Naive thymus-derived CD8-positive, alpha-beta T cell (primary cell): ENCODE measurements around the gene INTS1. TPM values are rescaled to one million over a fixed set of nuclear protein-coding genes. Genes with fewer than 3 reads are reported as not detected.

ENCODE experiments used
- ATAC-seq, 2 donors: fragments of 150-1000 bp; cut with Tn5 transposase in 1 of 2; sonication (Bioruptor Pico), chemical (Tn5 transposase) in 1 of 2; 1 replicate in 1 of 2; 2 replicates in 1 of 2; pipeline ENCODE4 v1.10.0; 2021; ENCODE audit warnings: mild to moderate bottlenecking in 2 of 2, moderate library complexity in 2 of 2
- POLR2A ChIA-PET: fragments of 350-600 bp; sonication (Branson Sonifier 250); formaldehyde crosslinking; loops from one replicate; lab custom pipeline; 2021; ENCODE audit warnings: antibody characterized with exemption; lab: Charles Lee
- DNase-seq, 10 donors: peaks; one replicate each; pipeline versions ENCODE4 v3.0.0 to v3.0.0-alpha.2; 2020 to 2022
- H3K27ac Mint-ChIP-seq, 10 donors: one replicate each; pipeline ENCODE4 v1.8.0; 2020 to 2022; ENCODE audit warnings: mild to moderate bottlenecking in 10 of 10, mixed read lengths in 10 of 10, moderate library complexity in 4 of 10, inconsistent platforms in 1 of 10
- H3K27me3 Mint-ChIP-seq, 5 donors: one replicate each; pipeline ENCODE4 v1.8.0; 2021 to 2022; ENCODE audit warnings: mixed read lengths in 5 of 5
- H3K36me3 Mint-ChIP-seq, 3 donors: one replicate each; pipeline ENCODE4 v1.8.0; 2020 to 2022; ENCODE audit warnings: mixed read lengths in 3 of 3, mild to moderate bottlenecking in 2 of 3, inconsistent platforms in 1 of 3
- H3K4me1 Mint-ChIP-seq, 4 donors: one replicate each; pipeline ENCODE4 v1.8.0; 2021 to 2022; ENCODE audit warnings: mixed read lengths in 4 of 4
- H3K4me3 Mint-ChIP-seq, 10 donors: one replicate each; pipeline ENCODE4 v1.8.0; 2020 to 2022; ENCODE audit warnings: mild to moderate bottlenecking in 10 of 10, mixed read lengths in 10 of 10, moderate library complexity in 6 of 10, inconsistent platforms in 1 of 10
- H3K9me3 Mint-ChIP-seq, 9 donors: one replicate each; pipeline ENCODE4 v1.8.0; 2020 to 2022; ENCODE audit warnings: mixed read lengths in 9 of 9, mild to moderate bottlenecking in 3 of 9, inconsistent platforms in 1 of 9, moderate library complexity in 1 of 9
- polyA plus RNA-seq, 3 donors: library from polyadenylated mRNA; unstranded; fragments of 300-500 nt; fragmentation: Illumina TruSeq; gene quantifications; one replicate each; pipeline ENCODE4 v1.2.3, GENCODE V29; 2021
- total RNA-seq, 8 experiments: library from RNA in 2 of 8; stranded (reverse) in 2 of 8; gene quantifications; one replicate each; pipeline ENCODE4 v1.2.3 and lab custom pipeline; 2021 to 2026

INTS1 gene
- total and polyA plus RNA-seq, 5 experiments from 2014 or later, result 9.1 to 136 (median 24.6) TPM

- ATAC-seq (no peak), DNase-seq (no peak)
- peaks cover 0 to 14% (median 0%) of the 10 kb centered on the region in 3 donors for H3K36me3 Mint-ChIP-seq
- H3K27ac Mint-ChIP-seq, result no peak overlapping the region
- H3K4me1 Mint-ChIP-seq, result peaks cover 2 to 8% (median 5%) of the 10 kb centered on the region in 4 donors
- no peaks in the 10 kb centered on the region for H3K27me3 Mint-ChIP-seq
- H3K9me3 Mint-ChIP-seq, result no peaks in the 10 kb centered on the region
- H3K4me3 Mint-ChIP-seq, result no peak overlapping the region
- POLR2A ChIA-PET, result no interaction called here
Observed at GRCh38 chr7:1546274-1546908, 42.2 kb upstream of the INTS1 start.

DNA sequence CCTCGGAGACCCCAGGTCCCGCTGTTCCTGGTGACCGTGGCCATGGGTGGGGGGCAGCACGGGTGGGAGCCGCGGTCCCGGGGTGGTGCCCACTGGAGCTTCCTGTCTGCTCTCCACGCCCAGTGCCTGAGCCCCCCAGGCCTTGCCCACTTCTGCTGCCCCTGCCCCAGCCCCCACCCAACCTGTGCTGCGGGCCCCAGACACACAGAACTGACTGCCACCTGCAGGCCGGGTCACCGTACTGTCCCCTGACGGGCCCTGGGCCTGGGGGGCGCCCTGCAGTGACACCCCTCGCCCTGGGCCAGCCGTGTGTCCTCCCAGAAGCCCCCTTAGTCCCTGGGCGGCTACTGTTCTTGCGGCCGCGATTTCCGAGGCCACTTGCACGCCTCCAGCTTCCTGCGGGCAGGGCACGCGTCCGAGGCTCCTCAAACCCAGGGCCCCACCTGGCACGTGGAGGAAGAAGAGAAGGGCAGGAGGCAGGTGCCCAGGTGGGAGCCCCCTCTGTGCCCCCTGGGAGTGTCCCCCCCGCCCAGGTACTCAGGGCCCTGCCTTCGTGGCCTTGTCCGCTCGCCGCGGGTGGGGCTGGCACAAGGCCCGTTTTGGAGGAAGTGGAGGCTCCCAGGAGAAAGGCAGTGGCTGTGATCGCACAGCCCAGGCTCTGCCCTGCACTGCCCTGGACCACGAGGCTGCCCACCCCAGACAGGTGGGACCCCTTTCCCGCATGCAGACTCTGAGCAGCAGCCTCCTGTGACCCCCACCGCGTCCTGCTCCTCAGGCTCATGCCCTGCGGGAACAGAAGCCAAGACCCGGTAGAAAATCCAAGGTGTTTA, 41.4 kb upstream of the INTS1 start:
- H3K27me3 Mint-ChIP-seq, result no peaks in the 10 kb centered on the region
- peak overlapping the region in 2 of 10 donors; percentile 60 to 69 for H3K27ac Mint-ChIP-seq
- no peaks in the 10 kb centered on the region for H3K9me3 Mint-ChIP-seq
- DNase-seq (no peak), ATAC-seq (peak in 1 of 2 donors; percentile 14)
- H3K4me1 Mint-ChIP-seq, result peaks cover 2 to 8% (median 5%) of the 10 kb centered on the region in 4 donors
- peaks cover 0 to 21% (median 0%) of the 10 kb centered on the region in 3 donors for H3K36me3 Mint-ChIP-seq
- POLR2A ChIA-PET, result no interaction called here
- no peak overlapping the region for H3K4me3 Mint-ChIP-seq

DNA sequence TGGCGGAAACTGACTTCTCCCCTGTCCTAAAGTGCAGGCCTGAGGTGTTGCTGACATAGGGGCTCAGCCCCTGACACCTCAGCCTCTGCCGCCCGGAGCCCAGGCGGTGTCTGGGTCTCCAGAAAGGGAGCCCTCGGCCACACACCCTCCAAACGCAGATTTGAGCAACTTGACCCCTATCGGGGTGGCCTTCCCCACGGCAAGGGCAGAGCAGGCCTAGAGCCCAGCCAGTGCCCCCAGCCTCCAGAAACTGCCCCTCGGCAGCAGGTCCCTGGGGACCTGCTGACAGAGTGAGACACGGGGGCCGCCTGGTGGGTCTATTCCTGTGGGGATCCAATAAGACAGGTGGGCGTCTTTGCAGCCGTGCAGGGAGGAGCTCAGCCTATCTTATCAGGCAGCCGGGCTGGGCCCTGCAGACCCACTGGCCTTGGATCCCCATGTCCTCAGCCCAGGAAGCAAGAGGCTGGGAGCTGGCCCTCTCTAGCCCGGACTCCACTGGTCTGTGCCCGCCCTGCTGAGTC, 40.8 kb upstream of the INTS1 start:
- Mint-ChIP-seq H3K27ac (peak overlapping the region in 1 of 10 donors; percentile 6), H3K4me3 (no peak overlapping the region), H3K9me3 (no peaks in the 10 kb centered on the region), H3K4me1 (peaks cover 3 to 8% (median 6%) of the 10 kb centered on the region in 4 donors), H3K36me3 (peaks cover 0 to 23% (median 0%) of the 10 kb centered on the region in 3 donors), H3K27me3 (no peaks in the 10 kb centered on the region)
- DNase-seq (no peak), ATAC-seq (peak in 1 of 2 donors; percentile 4)
- POLR2A ChIA-PET, result no interaction called here

- Mint-ChIP-seq H3K27ac (peak overlapping the region in 2 of 10 donors; percentile 6 to 29), H3K27me3 (no peaks in the 10 kb centered on the region), H3K4me1 (peaks cover 3 to 8% (median 6%) of the 10 kb centered on the region in 4 donors), H3K36me3 (peaks cover 0 to 29% (median 0%) of the 10 kb centered on the region in 3 donors), H3K9me3 (no peaks in the 10 kb centered on the region), H3K4me3 (no peak overlapping the region)
- POLR2A ChIA-PET, result interaction anchor here (1.8 to 1.9 kb wide), 2 partner anchors 9 to 12 kb away, joined by 4 to 6 read pairs; no protein-coding TSS in a partner anchor
- no peak for DNase-seq
- ATAC-seq, result peak in 1 of 2 donors; percentile 5
Observed at GRCh38 chr7:1544178-1544895, 40.1 kb upstream of the INTS1 start.

DNA sequence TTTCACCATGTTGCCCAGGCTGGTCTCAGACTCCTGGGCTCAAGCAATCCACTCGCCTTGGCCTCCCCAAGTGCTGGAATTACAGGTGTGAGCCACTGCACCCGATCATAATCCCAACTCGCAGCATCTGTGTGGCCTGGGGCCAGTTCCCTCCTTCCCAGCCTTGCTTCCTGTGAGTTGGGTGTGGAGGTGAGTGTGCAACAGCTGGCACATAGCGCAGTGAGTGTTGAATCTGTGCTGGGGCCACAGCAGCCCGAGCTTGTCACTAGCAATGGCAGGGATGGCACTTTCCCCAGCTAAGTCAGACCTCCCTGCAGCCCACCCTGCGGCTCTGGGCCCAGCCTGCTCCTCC, 39.6 kb upstream of the INTS1 start:
- no peaks in the 10 kb centered on the region for H3K9me3 Mint-ChIP-seq
- H3K36me3 Mint-ChIP-seq, result peaks cover 0 to 32% (median 0%) of the 10 kb centered on the region in 3 donors
- ATAC-seq, result no peak
- H3K4me3 Mint-ChIP-seq, result no peak overlapping the region
- DNase-seq, result no peak
- POLR2A ChIA-PET, result interaction anchor here (1.8 to 1.9 kb wide), 2 partner anchors 9 to 11 kb away, joined by 4 to 6 read pairs; no protein-coding TSS in a partner anchor
- no peaks in the 10 kb centered on the region for H3K27me3 Mint-ChIP-seq
- peaks cover 3 to 8% (median 4%) of the 10 kb centered on the region in 4 donors for H3K4me1 Mint-ChIP-seq
- peak overlapping the region in 1 of 10 donors; percentile 74 for H3K27ac Mint-ChIP-seq

DNA sequence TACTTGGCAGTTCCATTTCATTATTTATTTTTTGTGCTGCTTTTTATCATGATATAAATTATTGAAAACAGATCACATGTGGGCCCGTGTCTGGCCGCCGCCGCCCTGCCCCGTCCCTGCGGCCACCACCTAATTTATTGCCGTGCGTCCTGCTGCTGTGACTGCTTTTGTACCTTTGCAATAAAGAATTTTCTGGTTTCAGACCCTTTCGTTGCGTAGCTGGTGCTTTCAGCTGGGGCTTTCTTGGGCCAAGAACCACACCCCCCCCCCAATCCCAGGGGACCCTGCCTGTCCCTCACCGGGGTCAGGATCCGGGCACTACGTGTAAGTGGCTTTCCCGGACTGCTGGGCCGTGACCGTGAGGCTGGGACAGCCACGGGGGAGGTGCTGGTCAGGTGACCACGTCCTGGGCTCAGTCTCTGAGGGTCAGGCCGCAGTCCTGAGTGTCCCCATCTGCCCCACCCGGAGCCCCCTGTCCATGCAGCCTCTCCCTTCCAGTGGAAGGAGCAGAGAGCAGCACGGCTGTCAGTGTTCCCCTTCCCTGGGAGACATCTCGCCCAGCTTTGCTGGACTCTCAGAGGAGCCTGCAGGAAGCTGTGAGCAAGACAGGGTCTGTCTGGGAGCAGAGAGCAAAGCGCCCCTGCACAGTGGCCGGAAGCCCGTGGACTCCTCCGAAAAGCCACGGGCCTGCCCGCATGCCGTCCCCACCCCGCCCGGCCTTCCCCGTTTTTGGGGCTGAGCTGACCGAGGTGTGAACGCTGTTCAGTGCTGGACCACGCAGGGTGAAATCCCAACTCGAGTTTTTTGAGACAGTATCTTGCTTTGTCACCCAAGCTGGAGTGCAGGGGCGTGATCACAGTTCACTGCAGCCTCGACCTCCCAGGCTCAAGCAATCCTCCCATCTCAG, 38.9 kb upstream of the INTS1 start:
- DNase-seq (no peak), ATAC-seq (no peak)
- Mint-ChIP-seq H3K27ac (no peak overlapping the region), H3K36me3 (peaks cover 0 to 32% (median 0%) of the 10 kb centered on the region in 3 donors), H3K4me1 (peaks cover 0 to 1% (median under 1%) of the 10 kb centered on the region in 4 donors), H3K4me3 (no peak overlapping the region), H3K27me3 (no peaks in the 10 kb centered on the region), H3K9me3 (no peaks in the 10 kb centered on the region)
- POLR2A ChIA-PET, result interaction anchor here (1.8 to 1.9 kb wide), 2 partner anchors 8 to 11 kb away, joined by 4 to 6 read pairs; no protein-coding TSS in a partner anchor

DNA sequence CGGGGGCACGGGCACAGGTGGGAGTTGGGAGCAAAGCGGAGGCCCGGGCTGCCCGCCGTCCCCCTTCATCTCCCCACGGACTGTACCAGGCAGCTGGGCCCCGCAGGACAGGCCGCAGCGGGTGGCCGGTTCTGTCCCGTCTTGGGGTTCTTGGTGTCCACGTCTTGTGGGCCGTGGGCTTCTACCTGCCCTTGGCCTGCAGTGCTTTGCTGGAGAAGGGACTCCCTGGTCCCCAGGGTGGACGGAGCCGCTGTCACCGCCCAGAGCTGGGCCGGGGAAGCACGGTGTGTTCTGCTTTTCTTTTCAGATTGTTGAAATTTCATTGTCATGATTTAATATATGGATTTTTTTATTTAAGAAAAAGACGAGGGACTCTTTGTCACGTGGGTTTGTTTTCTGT, 38.1 kb upstream of the INTS1 start:
- peaks cover 0 to 2% (median 2%) of the 10 kb centered on the region in 4 donors for H3K4me1 Mint-ChIP-seq
- no peaks in the 10 kb centered on the region for H3K27me3 Mint-ChIP-seq
- no peak for ATAC-seq
- H3K27ac Mint-ChIP-seq, result peak overlapping the region in 1 of 10 donors; percentile 43
- peaks cover 0 to 34% (median 0%) of the 10 kb centered on the region in 3 donors for H3K36me3 Mint-ChIP-seq
- DNase-seq, result no peak
- H3K9me3 Mint-ChIP-seq, result no peaks in the 10 kb centered on the region
- POLR2A ChIA-PET, result interaction anchor here (1.3 kb wide), 1 partner anchor 9 kb away, joined by 7 read pairs; no protein-coding TSS in a partner anchor
- no peak overlapping the region for H3K4me3 Mint-ChIP-seq

GRCh38 chr7:1541431-1542162, 37.4 kb upstream of the INTS1 start:
- no peak for ATAC-seq
- peaks cover 0 to 34% (median 0%) of the 10 kb centered on the region in 3 donors for H3K36me3 Mint-ChIP-seq
- POLR2A ChIA-PET, result interaction anchor here (1.3 kb wide), 1 partner anchor 8 kb away, joined by 7 read pairs; no protein-coding TSS in a partner anchor
- no peak for DNase-seq
- H3K9me3 Mint-ChIP-seq, result no peaks in the 10 kb centered on the region
- no peaks in the 10 kb centered on the region for H3K27me3 Mint-ChIP-seq
- H3K4me1 Mint-ChIP-seq, result peaks cover 0 to 4% (median 2%) of the 10 kb centered on the region in 4 donors
- H3K27ac Mint-ChIP-seq, result peak overlapping the region in 2 of 10 donors; percentile 43 to 75
- peak overlapping the region in 1 of 10 donors; percentile 60 for H3K4me3 Mint-ChIP-seq

DNA sequence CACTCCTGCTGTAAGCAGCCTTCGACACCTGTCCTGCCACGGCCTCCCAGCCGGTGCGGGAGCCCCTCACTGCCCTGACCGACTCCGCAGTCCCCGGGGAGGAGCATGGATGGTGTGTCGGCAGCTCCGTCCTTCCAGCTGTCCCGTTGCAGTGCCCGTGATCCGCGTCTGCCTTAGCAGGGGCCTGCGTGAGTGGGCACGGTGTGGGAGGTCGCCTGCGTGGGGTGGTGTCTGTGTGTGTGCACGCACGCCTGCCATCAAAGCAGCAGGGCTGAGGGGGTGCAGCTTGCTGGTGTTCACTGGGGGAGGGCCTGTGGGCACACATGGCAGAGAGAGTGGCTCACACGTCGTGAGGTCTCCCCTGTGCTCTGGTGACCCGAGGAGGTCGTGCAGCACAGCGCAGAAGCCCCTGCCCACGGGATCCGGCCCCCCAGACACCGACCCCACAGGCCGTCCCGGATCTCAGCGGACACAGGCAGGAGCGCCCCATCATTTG, 36.6 kb upstream of the INTS1 start:
- Mint-ChIP-seq H3K27me3 (no peaks in the 10 kb centered on the region), H3K36me3 (peaks cover 0 to 35% (median 0%) of the 10 kb centered on the region in 3 donors), H3K27ac (peak overlapping the region in 3 of 10 donors; percentile 43 to 82 (median 75)), H3K4me1 (peaks cover 0 to 9% (median 5%) of the 10 kb centered on the region in 4 donors), H3K9me3 (no peaks in the 10 kb centered on the region), H3K4me3 (peak overlapping the region in 1 of 10 donors; percentile 7)
- ATAC-seq, result no peak
- DNase-seq, result no peak
- POLR2A ChIA-PET, result interaction anchor here (1.3 kb wide), 1 partner anchor 7 kb away, joined by 7 read pairs; no protein-coding TSS in a partner anchor

DNA sequence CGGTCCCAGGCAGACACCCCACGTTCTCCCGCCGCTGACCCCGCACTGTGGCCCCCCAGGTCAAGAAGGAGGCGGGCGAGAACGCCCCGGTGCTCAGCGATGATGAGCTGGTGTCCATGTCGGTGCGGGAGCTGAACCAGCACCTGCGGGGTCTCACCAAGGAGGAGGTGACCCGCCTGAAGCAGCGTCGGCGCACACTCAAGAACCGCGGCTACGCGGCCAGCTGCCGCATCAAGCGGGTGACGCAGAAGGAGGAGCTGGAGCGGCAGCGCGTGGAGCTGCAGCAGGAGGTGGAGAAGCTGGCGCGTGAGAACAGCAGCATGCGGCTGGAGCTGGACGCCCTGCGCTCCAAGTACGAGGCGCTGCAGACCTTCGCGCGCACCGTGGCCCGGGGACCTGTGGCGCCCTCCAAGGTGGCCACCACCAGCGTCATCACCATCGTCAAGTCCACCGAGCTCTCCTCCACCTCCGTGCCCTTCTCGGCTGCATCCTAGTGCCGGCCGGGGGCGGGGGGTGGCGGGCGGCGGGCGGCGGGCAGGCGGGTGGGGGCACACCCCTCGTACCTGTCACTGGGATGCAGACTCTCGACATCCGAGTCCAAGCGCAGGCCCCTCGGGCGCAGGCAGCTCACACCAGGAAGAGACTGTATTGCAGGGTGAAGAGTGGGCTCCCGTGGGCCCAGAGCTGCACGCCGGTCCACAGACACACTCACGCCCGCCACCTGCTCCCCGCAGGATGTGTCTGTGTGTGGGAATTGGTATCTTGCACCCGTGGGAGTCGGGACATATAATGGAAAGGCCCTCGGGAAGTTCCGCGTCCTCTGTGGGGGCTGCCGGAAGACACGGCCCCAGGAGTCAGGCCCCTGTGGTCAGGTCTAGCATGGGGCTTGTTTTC, 35.9 kb upstream of the INTS1 start:
- peak overlapping the region in 3 of 10 donors; percentile 43 to 82 (median 65) for H3K27ac Mint-ChIP-seq
- H3K4me3 Mint-ChIP-seq, result no peak overlapping the region
- no peaks in the 10 kb centered on the region for H3K27me3 Mint-ChIP-seq
- peaks cover 0 to 11% (median 5%) of the 10 kb centered on the region in 4 donors for H3K4me1 Mint-ChIP-seq
- ATAC-seq (no peak), DNase-seq (no peak)
- POLR2A ChIA-PET, result interaction anchor here (1.6 kb wide), 1 partner anchor 30 kb away, joined by 5 read pairs; the partner anchor contains the start of gene PSMG3
- H3K9me3 Mint-ChIP-seq, result no peaks in the 10 kb centered on the region
- peaks cover 0 to 42% (median 0%) of the 10 kb centered on the region in 3 donors for H3K36me3 Mint-ChIP-seq
